Right renal cortex interstitium (tissue), 3 donors: ENCODE measurements around the gene EP400. TPM values are rescaled to one million over a fixed set of nuclear protein-coding genes. Genes with fewer than 3 reads are reported as not detected.
A peak's percentile ranks its signal among the peaks of the same experiment; 100 is the strongest.

Source experiments
- DNase-seq, 3 donors: peaks; one replicate each; pipeline ENCODE4 v3.0.0-alpha.2; 2013; ENCODE audit warnings: low read depth in 3 of 3, low spot score in 2 of 3
- polyA plus RNA-seq, 3 donors: library from polyadenylated mRNA; unstranded; fragments of 120-200 nt; gene quantifications; one replicate each; pipeline ENCODE4 v1.2.1, GENCODE V29; 2013; ENCODE audit not compliant: insufficient read length in 3 of 3

The EP400 gene
- polyA plus RNA-seq, 3 donors: 29.2 to 31.6 (median 30.8) TPM

DNA sequence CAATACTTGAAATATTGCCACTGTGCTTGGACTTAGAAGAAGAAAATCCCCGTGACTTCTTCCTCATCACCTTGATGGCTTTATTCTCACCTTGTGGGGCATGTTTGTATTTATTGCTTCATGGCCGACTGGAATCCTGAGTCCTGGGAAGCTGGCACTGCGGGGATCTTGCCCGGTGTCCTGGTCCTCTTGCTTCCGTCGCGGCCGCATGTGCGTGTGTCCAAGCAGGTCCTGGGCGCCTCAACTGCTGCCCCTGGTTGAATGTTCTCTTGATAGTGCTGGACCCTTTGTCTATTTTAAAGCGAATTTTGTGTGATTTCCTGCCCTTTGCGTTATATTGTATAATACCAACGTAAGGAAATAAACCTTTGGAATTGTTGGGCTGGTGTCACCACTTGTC, 27.0 kb upstream of the EP400 start:
- no peak for DNase-seq

DNA sequence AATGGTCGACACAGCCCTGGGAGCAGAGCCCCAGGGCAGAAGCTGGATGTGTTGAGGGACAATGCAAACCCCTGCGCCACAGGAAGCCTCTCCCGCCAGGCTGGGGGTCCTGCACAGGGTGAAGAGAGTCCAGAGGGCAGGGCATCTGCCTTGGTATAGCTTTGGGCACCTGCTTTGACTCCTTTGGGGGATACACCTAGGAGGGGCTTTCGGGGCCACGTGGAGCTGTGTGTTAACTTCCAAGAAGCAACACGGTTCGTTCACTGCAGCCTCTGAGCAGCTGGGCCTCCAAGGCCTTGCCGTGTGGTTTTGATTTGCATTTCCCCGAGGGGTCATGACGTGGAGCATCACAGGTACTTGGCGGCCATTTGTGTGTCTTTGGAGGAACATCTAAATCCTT, 26.5 kb upstream of the EP400 start:
- DNase-seq: no peak

DNA sequence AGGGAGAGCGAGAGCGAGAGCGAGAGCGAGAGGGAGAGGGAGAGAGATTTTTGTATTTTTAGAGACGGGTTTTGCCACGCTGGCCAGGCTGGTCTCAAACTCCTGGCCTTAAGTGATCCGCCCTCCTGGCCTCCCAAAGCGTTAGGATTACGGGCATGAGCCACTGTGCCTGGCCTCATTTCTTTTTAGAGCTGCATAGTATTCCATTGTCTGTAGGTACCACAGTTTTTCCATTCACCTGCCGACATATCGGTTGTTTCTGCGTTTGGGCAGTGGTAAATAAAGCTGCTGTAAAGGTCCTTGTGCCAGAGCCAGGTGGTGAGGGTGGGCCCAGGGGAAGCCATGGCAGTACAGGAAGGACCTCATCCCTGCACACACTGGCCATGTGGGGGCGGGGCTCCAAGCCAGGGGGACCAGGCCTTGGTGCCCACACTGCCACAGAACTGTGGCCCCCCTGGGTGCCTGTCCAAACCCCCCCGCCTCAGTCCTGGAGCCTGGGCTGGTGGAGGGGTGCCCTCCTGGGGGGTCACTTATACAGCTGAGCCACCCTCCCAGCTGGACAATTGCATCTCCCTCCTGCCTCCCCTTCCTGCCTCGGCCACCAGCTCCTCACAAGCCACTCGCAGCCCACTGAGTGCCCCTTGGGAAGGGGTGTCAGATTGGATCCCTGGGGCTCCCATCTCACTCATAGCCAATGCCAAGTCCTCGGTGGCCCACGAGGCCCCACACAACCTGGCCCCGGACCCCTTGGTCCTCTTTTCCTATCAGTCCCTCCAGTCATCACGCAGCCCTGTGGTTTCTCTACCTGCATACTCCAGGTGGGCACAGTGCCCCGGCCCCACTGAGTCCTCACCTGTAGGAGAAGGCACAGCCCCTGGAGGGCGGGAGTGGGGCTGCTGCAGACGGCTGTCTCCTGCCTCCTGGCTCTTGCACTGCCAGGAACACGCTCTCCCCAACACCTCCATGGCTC, 22.3 kb upstream of the EP400 start:
- DNase-seq: no peak

DNA sequence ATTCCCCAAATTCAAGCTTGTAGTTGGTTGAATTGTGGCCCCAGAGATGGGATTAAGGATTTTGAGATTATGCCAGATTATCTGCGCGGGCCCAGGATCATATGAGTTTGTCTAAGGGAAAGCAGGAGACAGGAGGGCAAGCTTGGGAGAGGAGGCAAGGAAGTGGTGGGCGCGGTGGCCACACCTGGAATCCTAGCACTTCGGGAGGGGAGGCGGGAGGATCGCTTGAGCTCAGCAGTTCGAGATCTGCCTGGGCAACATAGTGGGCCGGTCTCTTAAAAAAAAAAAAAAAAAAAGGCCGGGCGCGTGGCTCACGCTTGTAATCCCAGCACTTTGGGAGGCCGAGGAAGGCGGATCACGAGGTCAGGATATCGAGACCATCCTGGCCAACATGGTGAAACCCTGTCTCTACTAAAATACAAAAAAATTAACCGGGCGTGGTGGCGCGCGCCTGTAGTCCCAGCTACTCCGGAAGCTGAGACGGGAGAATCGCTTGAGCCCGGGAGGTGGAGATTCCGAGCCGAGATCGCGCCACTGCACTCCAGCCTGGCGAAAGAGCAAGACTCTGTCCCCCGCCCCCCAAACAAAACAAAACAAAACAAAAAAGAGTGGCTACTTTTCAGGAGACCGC, 21.5 kb upstream of the EP400 start:
- DNase-seq: no peak

DNA sequence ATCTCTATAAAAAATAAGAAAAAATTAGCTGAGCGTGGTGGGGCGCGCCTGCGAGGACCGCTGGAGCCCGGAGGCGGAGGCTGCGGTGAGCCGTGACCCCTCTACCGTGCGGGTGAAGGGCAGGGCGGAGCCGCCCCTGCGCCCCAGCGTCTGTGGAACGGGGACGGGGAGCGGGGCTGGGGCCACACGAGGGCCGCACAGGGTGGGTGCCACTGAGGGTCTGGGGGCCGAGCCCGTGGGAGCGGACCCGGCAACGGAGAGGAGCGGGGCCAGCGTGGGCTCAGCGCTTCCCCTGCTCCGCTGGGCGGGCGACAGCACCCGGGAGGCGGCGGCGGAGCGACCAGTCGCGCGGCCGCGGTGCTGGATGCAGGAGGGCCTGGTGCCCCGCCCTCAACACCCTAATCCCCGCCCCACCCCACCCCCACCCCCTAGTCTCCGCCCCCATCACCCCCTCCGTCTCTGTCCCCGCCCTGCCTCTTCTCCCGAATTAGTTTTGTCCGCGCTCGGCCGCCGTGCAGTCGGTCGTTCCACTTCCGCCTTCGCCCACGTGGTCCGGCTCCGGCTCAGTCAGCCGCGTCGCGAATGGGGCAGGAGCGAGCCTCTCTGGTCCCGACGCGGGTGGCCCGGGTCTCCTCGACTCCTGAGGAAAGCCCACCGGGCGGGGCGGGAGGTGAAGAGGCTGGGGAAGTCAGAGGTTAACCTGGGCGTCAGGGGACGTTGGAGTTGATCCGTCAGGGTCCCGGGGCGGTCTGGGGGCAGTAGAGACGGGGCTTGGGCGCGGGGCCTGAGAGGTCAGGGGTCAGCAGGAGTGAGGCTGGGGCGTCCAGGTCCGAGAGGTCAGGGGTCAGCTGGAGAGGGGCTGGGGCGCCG, 20.8 kb upstream of the EP400 start, which contains the start of gene PUS1:
Gene PUS1, plus strand, starts transcription at position 566 of the 870 bp plus-strand sequence. CDS start 447 bp downstream, outside the sequence.
- DNase-seq: peak; percentile 76 to 88 (median 83)

DNA sequence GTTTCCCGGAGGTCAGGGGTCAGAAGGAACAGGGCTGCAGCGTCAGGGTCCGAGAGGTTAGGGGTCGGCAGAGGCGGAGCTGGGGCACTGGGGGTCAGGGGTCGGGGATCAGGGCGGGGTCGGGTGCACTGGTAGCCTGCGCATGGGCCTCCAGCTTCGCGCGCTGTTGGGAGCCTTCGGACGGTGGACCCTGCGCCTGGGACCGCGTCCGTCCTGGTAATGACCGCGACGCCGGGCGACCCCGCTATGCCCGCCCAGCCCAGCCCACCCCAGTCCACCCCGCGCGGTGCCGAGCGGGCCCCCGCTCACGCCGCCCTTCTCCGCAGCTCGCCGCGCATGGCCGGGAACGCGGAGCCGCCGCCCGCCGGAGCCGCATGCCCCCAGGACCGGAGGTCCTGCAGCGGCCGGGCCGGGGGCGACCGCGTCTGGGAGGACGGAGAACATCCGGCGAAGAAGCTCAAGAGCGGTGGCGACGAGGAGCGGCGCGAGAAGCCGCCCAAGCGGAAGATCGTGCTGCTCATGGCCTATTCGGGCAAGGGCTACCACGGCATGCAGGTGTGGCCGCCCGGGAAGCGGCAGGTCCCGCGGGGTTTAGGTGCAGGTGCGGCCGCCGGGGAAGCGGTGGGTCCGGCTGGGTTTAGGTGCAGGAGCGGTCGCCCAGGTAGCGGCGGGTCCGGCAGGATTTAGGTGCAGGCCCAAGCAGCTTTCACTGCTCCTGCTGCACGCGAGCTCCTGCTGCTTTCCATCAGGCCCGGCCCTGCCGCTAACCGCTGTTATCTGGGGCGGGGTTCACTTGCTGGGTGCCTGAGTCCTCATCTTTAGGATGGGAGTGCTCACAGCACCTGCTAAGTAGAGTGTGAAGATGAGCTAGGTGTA, 19.9 kb upstream of the EP400 start:
- DNase-seq: no peak

DNA sequence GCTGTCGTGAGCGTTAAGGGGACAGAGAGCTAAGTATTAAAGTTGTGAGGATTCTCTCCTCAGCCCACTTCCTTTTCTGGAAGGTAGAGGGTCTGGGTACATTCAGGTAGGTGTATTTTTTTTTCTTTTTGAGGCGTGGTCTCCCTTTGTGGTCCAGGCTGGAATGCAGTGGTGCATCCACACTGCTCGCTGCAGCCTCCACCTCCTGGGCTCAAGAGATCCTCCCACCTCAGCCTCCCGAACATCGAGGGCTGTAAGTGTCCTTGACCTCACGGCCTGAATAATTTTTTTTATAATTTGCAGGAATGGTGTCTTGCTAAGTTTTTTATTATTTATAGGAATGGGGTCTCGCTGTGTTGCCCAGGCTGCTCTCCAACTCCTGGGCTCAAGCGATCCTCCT, 19.2 kb upstream of the EP400 start:
- no peak for DNase-seq

DNA sequence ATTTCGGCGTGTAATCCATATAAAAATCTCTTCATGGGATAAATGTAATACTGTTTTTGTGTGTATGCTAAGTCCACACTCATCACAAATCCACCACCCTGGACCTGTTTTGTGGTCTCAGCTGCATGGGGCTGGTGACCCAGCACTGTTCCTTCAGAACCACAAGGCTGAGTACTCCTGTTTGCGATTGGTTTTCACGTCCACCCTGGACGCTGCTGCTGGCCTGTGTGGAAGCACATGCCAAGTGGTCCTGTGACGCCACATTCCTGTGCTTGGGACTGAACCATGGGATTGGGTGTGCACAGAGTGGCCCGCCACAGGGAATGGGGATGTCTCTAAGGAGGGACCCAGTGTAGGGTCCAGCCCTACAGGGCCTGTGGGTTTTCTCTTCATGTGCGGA, 16.4 kb upstream of the EP400 start:
- DNase-seq: no peak

DNA sequence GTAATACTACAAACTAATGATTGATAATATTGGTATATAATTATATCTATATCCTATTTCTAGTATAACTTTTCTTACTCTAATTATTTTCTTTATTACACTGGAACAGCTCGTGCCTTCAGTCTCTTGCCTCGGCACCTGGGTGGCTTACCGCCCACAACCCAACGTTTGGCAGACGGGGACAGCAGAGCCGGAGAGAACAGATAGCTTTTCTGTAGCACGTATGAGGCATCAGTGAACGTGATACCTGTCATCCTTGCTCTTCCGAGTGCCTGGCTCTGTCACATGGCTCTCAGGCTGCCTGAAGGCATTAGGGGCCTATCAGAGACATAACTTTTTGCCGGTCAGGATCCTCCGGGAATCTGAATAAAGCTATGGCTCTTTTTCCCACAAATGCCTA, 15.2 kb upstream of the EP400 start:
- no peak for DNase-seq

DNA sequence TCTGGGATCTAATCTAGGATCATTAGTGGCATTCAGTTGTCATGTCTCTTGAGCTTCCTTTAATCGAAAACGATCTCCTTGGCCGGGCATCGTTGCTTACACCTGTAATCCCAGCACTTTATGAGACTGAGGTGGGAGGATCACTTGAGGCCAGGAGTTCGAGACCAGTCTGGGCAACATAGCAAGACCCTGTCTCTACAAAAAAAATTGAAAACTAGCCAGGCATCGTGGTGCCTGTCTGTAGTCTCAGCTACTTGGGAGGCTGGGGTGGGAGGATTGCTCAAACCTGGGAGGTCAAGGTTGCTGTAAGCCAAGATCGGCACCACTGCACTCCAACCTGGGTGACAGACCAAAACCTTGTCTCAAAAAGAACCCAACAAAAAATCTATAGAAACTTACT, 11.7 kb upstream of the EP400 start:
- no peak for DNase-seq

DNA sequence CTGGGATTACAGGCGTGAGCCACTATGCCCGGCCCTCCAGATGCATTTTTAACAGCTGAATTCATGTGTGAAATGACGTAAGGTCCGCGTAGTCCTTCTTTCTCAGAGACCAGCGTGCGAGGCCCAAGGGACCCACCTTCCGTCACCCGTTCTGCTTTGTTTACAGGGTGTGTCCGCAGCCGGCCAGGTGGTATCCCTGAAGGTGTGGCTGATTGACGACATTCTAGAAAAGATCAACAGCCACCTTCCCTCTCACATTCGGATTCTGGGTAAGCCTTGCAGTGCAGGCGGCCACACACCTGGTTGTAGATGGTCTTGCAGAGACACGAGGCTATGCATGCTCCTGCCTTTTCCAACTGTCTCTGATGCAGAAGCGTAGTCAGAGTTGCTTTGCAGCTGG, 10.7 kb upstream of the EP400 start:
- DNase-seq: no peak

DNA sequence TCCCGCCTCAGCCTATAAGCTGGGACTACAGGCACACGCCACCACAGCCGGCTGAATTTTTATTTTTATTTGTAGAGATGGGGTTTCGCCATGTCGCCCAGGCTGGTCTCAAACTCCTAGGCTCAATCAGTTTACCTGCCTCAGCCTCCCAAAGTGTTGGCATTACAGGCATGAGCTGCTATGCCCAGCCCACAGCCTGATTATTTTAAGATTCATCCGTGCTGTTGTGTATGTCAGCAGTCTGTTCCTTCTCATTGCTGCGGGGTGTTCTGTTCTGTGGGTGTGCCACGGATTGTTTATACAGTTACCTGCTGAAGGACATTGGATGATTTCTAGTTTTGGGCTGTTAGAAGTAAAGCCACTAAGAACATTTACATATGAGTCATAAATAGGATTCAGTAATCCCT, 9.6 kb upstream of the EP400 start:
- no peak for DNase-seq

DNA sequence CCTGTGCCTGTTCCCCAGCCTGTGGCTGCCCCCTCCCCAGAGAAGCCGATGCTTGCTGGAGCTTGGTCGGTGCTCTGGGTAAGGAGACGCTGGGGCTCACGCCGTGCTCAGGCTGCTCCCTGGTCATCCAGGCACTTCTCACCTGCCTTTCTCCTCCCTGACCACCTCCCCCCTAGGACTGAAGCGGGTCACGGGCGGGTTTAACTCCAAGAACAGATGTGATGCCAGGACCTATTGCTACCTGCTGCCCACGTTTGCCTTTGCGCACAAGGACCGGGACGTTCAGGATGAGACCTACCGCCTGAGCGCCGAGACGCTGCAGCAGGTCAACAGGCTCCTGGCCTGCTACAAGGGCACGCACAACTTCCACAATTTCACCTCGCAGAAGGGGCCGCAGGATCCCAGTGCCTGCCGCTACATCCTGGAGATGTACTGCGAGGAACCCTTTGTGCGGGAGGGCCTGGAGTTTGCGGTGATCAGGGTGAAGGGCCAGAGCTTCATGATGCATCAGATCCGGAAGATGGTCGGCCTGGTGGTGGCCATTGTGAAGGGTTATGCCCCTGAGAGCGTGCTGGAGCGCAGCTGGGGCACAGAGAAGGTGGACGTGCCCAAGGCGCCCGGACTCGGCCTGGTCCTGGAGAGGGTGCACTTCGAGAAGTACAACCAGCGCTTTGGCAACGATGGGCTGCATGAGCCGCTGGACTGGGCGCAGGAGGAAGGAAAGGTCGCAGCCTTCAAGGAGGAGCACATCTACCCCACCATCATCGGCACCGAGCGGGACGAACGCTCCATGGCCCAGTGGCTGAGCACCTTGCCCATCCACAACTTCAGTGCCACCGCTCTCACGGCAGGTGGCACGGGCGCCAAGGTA, 8.4 kb upstream of the EP400 start:
- DNase-seq: no peak

DNA sequence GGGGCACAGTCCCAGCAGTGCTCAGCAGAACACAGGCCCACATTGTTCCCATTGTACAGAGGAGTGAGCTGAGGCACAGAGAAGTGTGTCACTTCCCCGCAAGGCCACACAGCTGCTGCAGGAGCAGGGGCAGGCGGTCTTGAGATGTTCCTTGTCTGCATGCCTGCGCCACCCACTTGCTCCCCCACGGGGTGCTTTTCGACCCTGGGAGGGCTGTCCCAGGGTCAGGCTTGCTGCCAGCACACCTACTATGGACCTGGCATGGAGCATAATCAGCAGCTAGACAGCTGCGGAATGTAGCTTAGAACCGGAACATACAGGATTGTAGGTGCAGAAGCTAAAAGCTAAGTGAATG, 7.8 kb upstream of the EP400 start:
- DNase-seq: no peak

DNA sequence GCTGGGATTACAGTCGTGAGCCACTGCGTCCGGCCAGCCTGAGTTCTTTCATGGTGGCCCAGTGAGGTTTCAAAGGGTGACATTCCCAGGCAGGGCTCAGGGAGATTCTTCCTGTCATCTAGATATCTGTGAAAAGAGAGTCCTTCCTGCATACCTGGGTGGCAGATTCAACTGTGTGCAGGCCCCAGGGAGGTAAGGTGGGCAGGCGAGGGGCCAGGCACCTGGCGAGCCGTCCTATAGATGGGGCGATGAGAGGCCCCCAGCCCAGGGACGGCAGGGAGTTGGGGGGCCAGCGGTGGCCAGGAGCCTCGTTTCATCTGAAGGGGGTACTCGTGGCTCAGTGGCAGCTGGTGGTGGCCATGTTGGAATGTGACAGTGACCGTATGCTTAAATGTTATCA, 7.1 kb upstream of the EP400 start:
- no peak for DNase-seq

DNA sequence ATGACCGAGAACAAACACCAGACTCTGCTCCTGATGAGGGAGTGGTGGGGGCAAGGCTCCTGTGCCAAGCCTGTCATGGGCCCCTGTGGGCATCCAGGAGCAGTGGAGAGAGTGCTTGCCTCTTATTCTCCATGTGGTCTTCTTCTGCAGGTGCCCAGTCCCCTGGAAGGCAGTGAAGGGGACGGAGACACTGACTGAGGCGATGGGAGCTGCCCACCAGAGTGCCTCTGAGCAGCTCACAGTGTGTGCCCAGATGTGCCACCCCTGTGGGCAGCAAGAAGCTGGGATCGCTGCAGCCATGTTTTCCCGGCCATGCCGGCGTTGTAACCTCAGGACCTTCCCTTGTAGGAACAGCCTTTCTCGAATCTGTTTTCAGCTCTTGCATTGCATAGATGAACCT, 6.4 kb upstream of the EP400 start:
- DNase-seq: no peak

DNA sequence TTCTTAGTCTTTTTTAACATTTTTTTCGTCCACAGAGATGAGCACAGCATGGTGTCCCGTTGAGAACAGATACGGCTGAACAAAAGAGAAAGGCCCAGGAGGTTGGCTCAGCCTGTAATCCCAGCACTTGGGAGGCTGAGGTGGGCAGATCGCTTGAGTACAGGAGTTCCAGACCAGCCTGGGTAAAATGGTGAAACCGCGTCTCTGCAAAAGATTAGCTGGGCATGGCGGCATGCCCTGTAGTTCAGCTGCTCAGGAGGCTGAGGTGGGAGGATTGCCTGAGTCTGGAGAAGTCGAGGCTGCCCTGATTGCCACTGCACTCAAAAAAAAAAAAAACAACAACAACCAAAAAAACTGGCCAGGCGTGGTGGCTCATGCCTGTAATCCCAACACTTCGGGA, 5.9 kb upstream of the EP400 start:
- no peak for DNase-seq

DNA sequence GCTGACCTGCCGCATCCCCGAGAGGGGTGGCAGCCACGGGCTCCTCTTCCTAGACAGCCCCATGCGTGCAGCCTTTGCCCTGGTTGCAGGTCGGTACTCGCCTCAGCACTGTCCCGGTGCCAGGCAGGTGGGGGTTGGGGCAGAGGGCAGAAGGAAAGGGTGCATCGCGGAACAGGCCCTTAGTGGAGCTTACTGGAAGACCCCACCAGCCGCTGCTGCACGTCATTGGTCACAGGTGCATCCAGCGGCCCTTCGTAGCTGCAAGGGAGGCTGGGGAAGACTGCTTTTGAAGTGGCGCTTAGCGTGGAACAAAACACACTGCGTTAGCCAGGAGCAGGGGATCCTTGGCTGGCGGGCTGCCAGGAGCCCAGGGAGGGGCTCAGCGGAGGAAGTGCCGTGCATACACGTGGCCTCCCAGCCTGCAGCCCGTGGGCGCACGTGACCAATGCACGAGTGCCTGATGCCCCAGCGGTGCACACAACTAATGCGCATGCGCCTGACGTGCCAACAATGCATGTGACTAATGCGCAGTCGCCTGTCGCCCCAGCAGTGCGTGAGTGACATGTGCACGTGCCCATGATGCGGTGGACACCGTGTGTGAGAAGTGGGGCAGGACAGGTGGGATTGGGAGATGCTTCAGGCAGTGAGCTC, 5.0 kb upstream of the EP400 start:
- DNase-seq: no peak

DNA sequence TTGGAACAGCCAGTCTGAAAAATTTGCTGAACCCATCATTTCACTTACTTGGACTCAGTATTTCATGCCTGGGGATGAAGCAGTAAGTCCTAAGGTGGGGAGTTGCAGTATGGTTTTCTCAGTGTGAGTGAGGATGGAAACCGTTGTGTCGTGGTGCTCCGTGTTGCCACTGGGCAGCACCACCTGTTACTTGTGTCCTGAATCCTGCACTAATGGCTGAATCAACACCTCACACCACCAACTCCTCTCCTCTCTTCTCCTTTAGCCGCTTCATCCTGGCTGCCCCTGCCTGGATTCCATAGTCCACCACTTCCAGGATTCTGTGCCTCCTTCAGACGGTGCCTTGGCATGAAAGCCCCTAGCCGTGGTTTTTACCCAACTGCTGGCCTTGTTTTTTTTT, 3.0 kb upstream of the EP400 start:
- no peak for DNase-seq
